ENCODE measurements around the gene OCA2.

DNA sequence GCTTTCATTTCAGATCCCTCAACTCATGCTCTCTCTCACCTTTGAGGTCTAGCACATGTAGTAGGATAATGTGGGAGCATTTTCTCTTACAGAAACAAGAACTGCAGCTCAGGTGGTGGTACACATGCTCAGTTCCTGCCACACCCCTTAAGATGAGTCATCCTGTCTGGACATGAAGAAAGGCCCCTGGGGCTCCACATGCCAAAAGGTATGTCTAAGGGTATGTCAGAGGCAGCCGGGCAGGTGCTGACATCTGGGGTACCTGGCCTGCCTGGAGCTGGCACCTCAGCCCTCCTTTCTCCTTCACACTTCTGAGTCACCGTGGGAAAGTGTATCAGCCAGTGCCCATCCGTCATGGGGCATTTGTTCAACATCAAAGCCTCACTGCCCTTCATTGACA, 209.9 kb downstream of the OCA2 start:
- TF ChIP-seq, protein P1, sequence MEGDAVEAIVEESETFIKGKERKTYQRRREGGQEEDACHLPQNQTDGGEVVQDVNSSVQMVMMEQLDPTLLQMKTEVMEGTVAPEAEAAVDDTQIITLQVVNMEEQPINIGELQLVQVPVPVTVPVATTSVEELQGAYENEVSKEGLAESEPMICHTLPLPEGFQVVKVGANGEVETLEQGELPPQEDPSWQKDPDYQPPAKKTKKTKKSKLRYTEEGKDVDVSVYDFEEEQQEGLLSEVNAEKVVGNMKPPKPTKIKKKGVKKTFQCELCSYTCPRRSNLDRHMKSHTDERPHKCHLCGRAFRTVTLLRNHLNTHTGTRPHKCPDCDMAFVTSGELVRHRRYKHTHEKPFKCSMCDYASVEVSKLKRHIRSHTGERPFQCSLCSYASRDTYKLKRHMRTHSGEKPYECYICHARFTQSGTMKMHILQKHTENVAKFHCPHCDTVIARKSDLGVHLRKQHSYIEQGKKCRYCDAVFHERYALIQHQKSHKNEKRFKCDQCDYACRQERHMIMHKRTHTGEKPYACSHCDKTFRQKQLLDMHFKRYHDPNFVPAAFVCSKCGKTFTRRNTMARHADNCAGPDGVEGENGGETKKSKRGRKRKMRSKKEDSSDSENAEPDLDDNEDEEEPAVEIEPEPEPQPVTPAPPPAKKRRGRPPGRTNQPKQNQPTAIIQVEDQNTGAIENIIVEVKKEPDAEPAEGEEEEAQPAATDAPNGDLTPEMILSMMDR (IDR thresholded peaks at IDR 0.05) = no peak
- TF ChIP-seq POLR2A (IDR thresholded peaks at IDR 0.05) = no peak
